DMS153 treated with DMSO at 0.1 percent for 48 hours (cell line): ENCODE data around the gene VSTM5.
"Not testable (repeated sequence)": the region's sequence is repeated elsewhere in the genome, so short reads cannot be mapped to it uniquely, and the experiment has no call there.

ENCODE experiments used
- DNase-seq: peaks from one replicate; lab custom pipeline; 2025; ENCODE audit not compliant: unreplicated experiment; lab: John Stamatoyannopoulos, UW

The VSTM5 gene

GRCh38 chr11:93850594-93851018 is at the start of gene VSTM5:
VSTM5 (minus strand) TSS chr11:93850618; CDS start chr11:93850502, 116 bp downstream.
- peak; percentile 56 for DNase-seq

- peak; percentile 36 for DNase-seq
Measured at GRCh38 chr11:93895106-93895862, 44.9 kb upstream of the VSTM5 start.

- no peak for DNase-seq
Measured at GRCh38 chr11:93890391-93891051, 40.1 kb upstream of the VSTM5 start.

- no peak for DNase-seq
Measured at GRCh38 chr11:93887111-93887510, 36.7 kb upstream of the VSTM5 start.

- DNase-seq = not testable (repeated sequence)
Measured at GRCh38 chr11:93879114-93879513, 28.7 kb upstream of the VSTM5 start.

GRCh38 chr11:93875637-93876036 is 25.2 kb upstream of the VSTM5 start:
- no peak for DNase-seq

- DNase-seq = no peak
Measured at GRCh38 chr11:93871526-93871925, 21.1 kb upstream of the VSTM5 start.

GRCh38 chr11:93870616-93871015 is 20.2 kb upstream of the VSTM5 start:
- no peak for DNase-seq

- DNase-seq = no peak
Measured at GRCh38 chr11:93869830-93870229, 19.4 kb upstream of the VSTM5 start.

- not testable (repeated sequence) for DNase-seq
Measured at GRCh38 chr11:93868404-93868803, 18.0 kb upstream of the VSTM5 start.

- DNase-seq = no peak
Measured at GRCh38 chr11:93861808-93862207, 11.4 kb upstream of the VSTM5 start.

GRCh38 chr11:93858121-93858775 is 7.8 kb upstream of the VSTM5 start:
- DNase-seq = no peak

GRCh38 chr11:93857413-93858120 is 7.1 kb upstream of the VSTM5 start:
- no peak for DNase-seq

GRCh38 chr11:93852242-93852641 is 1.8 kb upstream of the VSTM5 start:
- no peak for DNase-seq

GRCh38 chr11:93849751-93850593 is 446 bp downstream of the VSTM5 start:
- DNase-seq = peak; percentile 7

- no peak for DNase-seq
Measured at GRCh38 chr11:93849201-93849600, 1.2 kb downstream of the VSTM5 start.

GRCh38 chr11:93846411-93846810 is 4.0 kb downstream of the VSTM5 start:
- no peak for DNase-seq

- DNase-seq = no peak
Measured at GRCh38 chr11:93845181-93846092, 5.0 kb downstream of the VSTM5 start.

- no peak for DNase-seq
Measured at GRCh38 chr11:93844568-93844967, 5.8 kb downstream of the VSTM5 start.
